Osteoblast (primary cell): ENCODE measurements around the gene CACNA2D3. TPM values are rescaled to one million over a fixed set of nuclear protein-coding genes. Genes with fewer than 3 reads are reported as not detected.

Source experiments
- DNase-seq: peaks from one replicate; pipeline ENCODE4 v3.0.0; 2011; ENCODE audit warnings: low spot score, mixed read lengths; ENCODE audit not compliant: insufficient read length; ENCODE audit errors: missing footprints
- H2AFZ ChIP-seq: 2 replicates; pipeline ENCODE4 v1.6.0; 2011; ENCODE audit warnings: mild to moderate bottlenecking, low read length
- H3K27ac ChIP-seq: 2 replicates; pipeline ENCODE4 v1.5.1; 2011; ENCODE audit warnings: mild to moderate bottlenecking, low read depth, low read length, moderate library complexity
- H3K27me3 ChIP-seq: 2 replicates; pipeline ENCODE4 v1.6.0; 2012; ENCODE audit warnings: mild to moderate bottlenecking, control low read depth, inconsistent platforms, low read length, moderate library complexity; ENCODE audit not compliant: insufficient read depth
- H3K36me3 ChIP-seq: 2 replicates; pipeline ENCODE4 v1.5.1; 2011; ENCODE audit warnings: mild to moderate bottlenecking, low read length, control low read depth, moderate library complexity; ENCODE audit not compliant: insufficient read depth
- H3K4me1 ChIP-seq: 2 replicates; pipeline ENCODE4 v1.5.1; 2011; ENCODE audit warnings: mild to moderate bottlenecking, low read length, control low read depth, moderate library complexity; ENCODE audit not compliant: insufficient read depth
- H3K4me2 ChIP-seq: 2 replicates; pipeline ENCODE4 v1.6.0; 2011; ENCODE audit warnings: mild to moderate bottlenecking, low read length; ENCODE audit not compliant: insufficient read depth
- H3K4me3 ChIP-seq: fragments of 200-600 bp; sonication (generic); 3 replicates; pipeline ENCODE4 v1.5.1; 2012; ENCODE audit warnings: mild to moderate bottlenecking, low read length, inconsistent platforms; ENCODE audit not compliant: insufficient read depth
- H3K79me2 ChIP-seq: 2 replicates; pipeline ENCODE4 v1.6.0; 2012; ENCODE audit warnings: mild to moderate bottlenecking, low read length, control low read depth, inconsistent platforms; ENCODE audit not compliant: insufficient read depth
- H3K9me3 ChIP-seq: 2 replicates; pipeline ENCODE4 v1.5.1; 2011; ENCODE audit warnings: low read depth, low read length, control low read depth
- H4K20me1 ChIP-seq: 2 replicates; pipeline ENCODE4 v1.6.0; 2012; ENCODE audit warnings: mild to moderate bottlenecking, low read length, control low read depth; ENCODE audit not compliant: insufficient read depth
- CTCF ChIP-seq: IDR thresholded peaks from 2 replicates; pipeline ENCODE4 v1.5.1; 2011; ENCODE audit warnings: mild to moderate bottlenecking, low read depth, low read length, moderate library complexity; ENCODE audit errors: extremely low read depth
- total RNA-seq: library from RNA; depleted of rRNA; stranded (reverse); fragments of >200 nt; gene quantifications from 2 replicates; pipeline ENCODE4 v1.2.3, GENCODE V29; 2012

CACNA2D3 gene
- total RNA-seq, 1 donor: 0.36 TPM

DNA sequence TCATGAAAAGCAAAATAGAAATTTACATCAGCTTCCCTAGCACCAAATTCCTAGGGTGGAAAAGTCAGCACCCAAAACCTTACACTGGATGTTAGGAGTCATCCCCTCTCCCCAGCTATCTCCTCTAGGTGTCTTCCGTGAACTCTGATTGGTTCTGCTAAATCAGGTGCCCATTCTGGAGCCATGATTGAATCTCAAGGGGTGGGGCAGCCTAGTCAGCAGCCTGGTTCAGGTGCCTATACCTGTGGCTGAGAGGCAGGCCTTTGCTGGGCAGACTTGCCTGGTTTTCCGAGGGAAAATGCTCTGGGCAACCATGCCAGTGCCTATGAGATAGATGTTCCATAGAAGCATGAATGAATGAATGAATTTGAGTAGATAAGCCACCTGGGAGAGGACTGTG is 468.8 kb downstream of the CACNA2D3 start:
- no peak for TF ChIP-seq CTCF
- H4K20me1 ChIP-seq: no peaks in the 10 kb centered on the region
- H3K36me3 ChIP-seq: no peaks in the 10 kb centered on the region
- no peaks in the 10 kb centered on the region for H3K79me2 ChIP-seq
- H3K27me3 ChIP-seq: no peaks in the 10 kb centered on the region
- no peak for DNase-seq
- H3K4me1 ChIP-seq: no peaks in the 10 kb centered on the region
- H3K4me2 ChIP-seq: no peak overlapping the region
- no peak overlapping the region for H2AFZ ChIP-seq
- no peaks in the 10 kb centered on the region for H3K9me3 ChIP-seq
- no peak overlapping the region for H3K27ac ChIP-seq
- no peak overlapping the region for H3K4me3 ChIP-seq

- no peak overlapping the region for H3K4me2 ChIP-seq
- H3K27me3 ChIP-seq: no peaks in the 10 kb centered on the region
- H3K79me2 ChIP-seq: no peaks in the 10 kb centered on the region
- H3K9me3 ChIP-seq: no peaks in the 10 kb centered on the region
- H4K20me1 ChIP-seq: no peaks in the 10 kb centered on the region
- no peak overlapping the region for H3K27ac ChIP-seq
- no peaks in the 10 kb centered on the region for H3K36me3 ChIP-seq
- DNase-seq: no peak
- no peak overlapping the region for H3K4me3 ChIP-seq
- no peak overlapping the region for H2AFZ ChIP-seq
- H3K4me1 ChIP-seq: no peaks in the 10 kb centered on the region
- no peak for TF ChIP-seq CTCF
Measured at GRCh38 chr3:54593653-54594052, 471.3 kb downstream of the CACNA2D3 start.

DNA sequence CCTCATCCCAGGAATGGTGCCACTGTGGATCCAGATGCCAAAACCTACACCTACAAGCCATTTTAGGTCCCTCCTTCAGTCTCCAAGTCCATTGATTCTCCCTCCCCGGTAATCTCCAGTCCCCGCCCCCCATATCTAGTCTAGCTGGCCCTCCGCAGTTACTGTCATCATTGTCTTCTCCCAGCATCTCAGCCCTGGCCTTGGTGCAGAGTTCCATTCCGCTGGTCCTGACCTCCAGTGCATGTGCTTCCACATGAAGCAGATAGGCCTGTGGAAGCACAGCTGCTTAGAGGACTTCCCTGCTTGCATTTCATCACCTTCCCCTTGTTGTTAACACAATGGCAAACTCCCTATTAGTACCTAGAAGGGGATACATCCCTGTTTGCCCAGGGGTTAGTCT is 473.7 kb downstream of the CACNA2D3 start:
- Histone ChIP-seq H2AFZ (no peak overlapping the region), H3K36me3 (no peaks in the 10 kb centered on the region), H3K9me3 (no peaks in the 10 kb centered on the region), H3K79me2 (no peaks in the 10 kb centered on the region), H3K4me3 (no peak overlapping the region), H3K27me3 (no peaks in the 10 kb centered on the region), H4K20me1 (no peaks in the 10 kb centered on the region), H3K27ac (no peak overlapping the region), H3K4me2 (no peak overlapping the region), H3K4me1 (no peaks in the 10 kb centered on the region)
- TF ChIP-seq CTCF: no peak
- DNase-seq: no peak

DNA sequence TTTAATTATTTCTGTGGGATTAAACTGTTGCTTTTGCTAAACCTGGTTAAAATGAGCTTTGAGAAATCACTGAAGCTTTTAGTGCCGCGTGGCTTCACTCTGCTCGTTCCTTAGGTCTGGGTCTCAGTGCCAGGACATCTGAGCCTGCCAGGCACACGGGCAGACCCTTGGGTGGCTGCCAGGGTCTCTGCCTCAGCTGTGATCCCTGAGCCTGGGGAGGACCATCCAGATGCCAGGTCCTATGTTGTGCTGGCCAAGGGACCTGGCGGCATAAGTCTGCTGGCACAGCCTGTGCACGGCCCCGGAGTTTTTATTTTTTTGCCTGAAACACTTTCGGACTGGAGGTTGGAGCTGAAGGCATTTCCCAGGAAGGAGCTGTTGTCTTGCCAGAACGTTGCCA is 477.4 kb downstream of the CACNA2D3 start:
- Histone ChIP-seq H2AFZ (no peak overlapping the region), H4K20me1 (no peaks in the 10 kb centered on the region), H3K27ac (no peak overlapping the region), H3K9me3 (no peaks in the 10 kb centered on the region), H3K27me3 (no peaks in the 10 kb centered on the region), H3K36me3 (no peaks in the 10 kb centered on the region), H3K4me1 (no peaks in the 10 kb centered on the region), H3K4me2 (no peak overlapping the region), H3K4me3 (no peak overlapping the region), H3K79me2 (no peaks in the 10 kb centered on the region)
- no peak for TF ChIP-seq CTCF
- DNase-seq: no peak
